Activated B cell treated with CpG ODN at 0.5 μM for 24 hours (primary cell): ENCODE data around the gene GMPR. TPM values are rescaled to one million over a fixed set of nuclear protein-coding genes. Genes with fewer than 3 reads are reported as not detected.
A peak's percentile ranks its signal among the peaks of the same experiment; 100 is the strongest.

Experiments used
- ATAC-seq: fragments of 200-7000 bp; cut with Tn5 transposase; one replicate; pipeline ENCODE4 v1.10.0; 2021; ENCODE audit warnings: low read depth, mild to moderate bottlenecking, moderate library complexity
- CTCF ChIA-PET: fragments of 350-600 bp; sonication (Branson Sonifier 250); formaldehyde crosslinking; loops from one replicate; lab custom pipeline; 2021; ENCODE audit warnings: antibody characterized with exemption; lab: Charles Lee
- POLR2A ChIA-PET: fragments of 350-600 bp; sonication (Branson Sonifier 250); formaldehyde crosslinking; loops from one replicate; lab custom pipeline; 2021; ENCODE audit warnings: antibody characterized with exemption; lab: Charles Lee
- DNase-seq: peaks from one replicate; pipeline ENCODE4 v3.0.0; 2022
- H3K27ac Mint-ChIP-seq: one replicate; pipeline ENCODE4 v1.8.0; 2020; ENCODE audit warnings: mixed read lengths
- H3K27me3 Mint-ChIP-seq: one replicate; pipeline ENCODE4 v1.8.0; 2021; ENCODE audit warnings: mixed read lengths
- H3K36me3 Mint-ChIP-seq: one replicate; pipeline ENCODE4 v1.8.0; 2021; ENCODE audit warnings: low read depth, mixed read lengths
- H3K4me1 Mint-ChIP-seq: one replicate; pipeline ENCODE4 v1.8.0; 2021; ENCODE audit warnings: mixed read lengths
- H3K4me3 Mint-ChIP-seq: one replicate; pipeline ENCODE4 v1.8.0; 2020; ENCODE audit warnings: mild to moderate bottlenecking, mixed read lengths
- H3K9me3 Mint-ChIP-seq: one replicate; pipeline ENCODE4 v1.8.0; 2020; ENCODE audit warnings: mixed read lengths
- CTCF ChIP-seq: fragments of 200-600 bp; IDR thresholded peaks from one replicate; pipeline ENCODE4 v1.8.0; 2022; ENCODE audit warnings: antibody characterized with exemption, mild to moderate bottlenecking
- intact Hi-C: fragments of 100-400 bp; cut with micrococcal nuclease; formaldehyde crosslinking; loops from one replicate; pipeline ENCODE4 v1.15.1; 2024
- total RNA-seq: library from RNA; stranded (reverse); gene quantifications from 2 replicates; pipeline ENCODE4 v1.2.3, GENCODE V29; 2022

The GMPR gene
- total RNA-seq, 1 donor from 2014 or later, result 0.47 TPM

GRCh38 chr6:16273256-16273655 lies 34.9 kb downstream of the GMPR start:
- ChIA-PET CTCF (no interaction called here), POLR2A (no interaction called here)
- Mint-ChIP-seq H3K4me1 (peaks cover 2% of the 10 kb centered on the region), H3K27me3 (peaks cover 7% of the 10 kb centered on the region), H3K36me3 (no peaks in the 10 kb centered on the region), H3K9me3 (no peaks in the 10 kb centered on the region), H3K27ac (no peak overlapping the region), H3K4me3 (no peak overlapping the region)
- no peak for ATAC-seq
- TF ChIP-seq CTCF, result no peak
- intact Hi-C loops, result no loop called here
- DNase-seq, result no peak

GRCh38 chr6:16274483-16274882 lies 36.1 kb downstream of the GMPR start:
- intact Hi-C loops, result no loop called here

GRCh38 chr6:16274885-16275589 lies 36.6 kb downstream of the GMPR start:
- no peak for TF ChIP-seq CTCF
- intact Hi-C loops, result no loop called here
- POLR2A ChIA-PET, result no interaction called here
- H3K9me3 Mint-ChIP-seq, result no peaks in the 10 kb centered on the region
- H3K27me3 Mint-ChIP-seq, result peaks cover 9% of the 10 kb centered on the region
- CTCF ChIA-PET, result interaction anchor here (0.8 to 1.1 kb wide), 3 partner anchors 16 to 57 kb away, joined by 3 read pairs; no protein-coding TSS in a partner anchor
- DNase-seq (no peak), ATAC-seq (no peak)
- H3K4me3 Mint-ChIP-seq, result no peak overlapping the region
- H3K27ac Mint-ChIP-seq, result no peak overlapping the region
- H3K36me3 Mint-ChIP-seq, result no peaks in the 10 kb centered on the region
- peaks cover 2% of the 10 kb centered on the region for H3K4me1 Mint-ChIP-seq

More at GRCh38 chr6:16274483-16274882, 36.1 kb downstream of the GMPR start:
- no peaks in the 10 kb centered on the region for H3K36me3 Mint-ChIP-seq
- TF ChIP-seq CTCF, result no peak
- no peak overlapping the region for H3K4me3 Mint-ChIP-seq
- ATAC-seq, result no peak
- ChIA-PET CTCF (interaction anchor here (0.8 to 0.9 kb wide), 2 partner anchors 16 to 58 kb away, joined by 3 read pairs; no protein-coding TSS in a partner anchor), POLR2A (no interaction called here)
- H3K27me3 Mint-ChIP-seq, result peaks cover 9% of the 10 kb centered on the region
- peaks cover 2% of the 10 kb centered on the region for H3K4me1 Mint-ChIP-seq
- no peak overlapping the region for H3K27ac Mint-ChIP-seq
- no peaks in the 10 kb centered on the region for H3K9me3 Mint-ChIP-seq
- no peak for DNase-seq

- DNase-seq, result no peak
- ChIA-PET POLR2A (no interaction called here), CTCF (interaction anchor here (1.6 kb wide), 1 partner anchor 54 kb away, joined by 3 read pairs; no protein-coding TSS in a partner anchor)
- peak; percentile 25 for ATAC-seq
- Mint-ChIP-seq H3K4me3 (no peak overlapping the region), H3K9me3 (no peaks in the 10 kb centered on the region), H3K4me1 (peaks cover 2% of the 10 kb centered on the region), H3K27ac (no peak overlapping the region), H3K36me3 (no peaks in the 10 kb centered on the region), H3K27me3 (peaks cover 9% of the 10 kb centered on the region)
- intact Hi-C loops, result no loop called here
- no peak for TF ChIP-seq CTCF
Measured at GRCh38 chr6:16277101-16277981, 39.0 kb downstream of the GMPR start.
